Hepatocyte (in vitro differentiated cells): ENCODE results near the gene NLK.

Experiments
- EZH2 ChIP-seq: fragments of 200-600 bp; sonication (generic); IDR thresholded peaks from 2 replicates; pipeline ENCODE4 v1.6.1; 2016; ENCODE audit warnings: antibody characterized with exemption, mild to moderate bottlenecking, borderline replicate concordance
- TF ChIP-seq, protein P1 (sequence below): fragments of 200-600 bp; sonication (generic); IDR thresholded peaks from 2 replicates; pipeline ENCODE4 v1.5.1; 2016; ENCODE audit warnings: antibody characterized with exemption, mild to moderate bottlenecking; ENCODE audit not compliant: poor library complexity

DNA sequence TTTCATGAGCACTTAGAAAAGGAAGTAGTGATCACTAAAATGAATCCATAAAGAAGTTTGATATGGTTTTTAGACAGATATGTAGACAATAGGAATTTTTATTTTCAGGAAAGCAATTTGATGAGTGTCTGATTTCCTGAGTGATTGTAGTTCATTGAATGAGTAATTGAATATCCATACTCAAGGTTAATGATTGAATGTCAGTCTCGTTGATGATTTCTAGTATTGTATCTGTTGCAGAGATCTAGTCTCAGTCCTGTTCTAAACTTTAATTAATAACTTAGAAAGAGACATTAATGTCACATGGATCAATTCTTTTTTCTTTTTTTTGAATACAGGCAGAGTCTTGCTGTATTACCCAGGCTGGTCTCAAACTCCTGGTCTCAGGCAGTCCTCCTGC, 78.3 kb downstream of the NLK start:
- TF ChIP-seq, protein P1, sequence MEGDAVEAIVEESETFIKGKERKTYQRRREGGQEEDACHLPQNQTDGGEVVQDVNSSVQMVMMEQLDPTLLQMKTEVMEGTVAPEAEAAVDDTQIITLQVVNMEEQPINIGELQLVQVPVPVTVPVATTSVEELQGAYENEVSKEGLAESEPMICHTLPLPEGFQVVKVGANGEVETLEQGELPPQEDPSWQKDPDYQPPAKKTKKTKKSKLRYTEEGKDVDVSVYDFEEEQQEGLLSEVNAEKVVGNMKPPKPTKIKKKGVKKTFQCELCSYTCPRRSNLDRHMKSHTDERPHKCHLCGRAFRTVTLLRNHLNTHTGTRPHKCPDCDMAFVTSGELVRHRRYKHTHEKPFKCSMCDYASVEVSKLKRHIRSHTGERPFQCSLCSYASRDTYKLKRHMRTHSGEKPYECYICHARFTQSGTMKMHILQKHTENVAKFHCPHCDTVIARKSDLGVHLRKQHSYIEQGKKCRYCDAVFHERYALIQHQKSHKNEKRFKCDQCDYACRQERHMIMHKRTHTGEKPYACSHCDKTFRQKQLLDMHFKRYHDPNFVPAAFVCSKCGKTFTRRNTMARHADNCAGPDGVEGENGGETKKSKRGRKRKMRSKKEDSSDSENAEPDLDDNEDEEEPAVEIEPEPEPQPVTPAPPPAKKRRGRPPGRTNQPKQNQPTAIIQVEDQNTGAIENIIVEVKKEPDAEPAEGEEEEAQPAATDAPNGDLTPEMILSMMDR, result no peak
- TF ChIP-seq EZH2, result no peak
